T-helper 22 cell (primary cell): ENCODE measurements around the gene IPMK.
"Not testable (repeated sequence)": the region's sequence is repeated elsewhere in the genome, so short reads cannot be mapped to it uniquely, and the experiment has no call there.

Experiments used
- DNase-seq: peaks from one replicate; pipeline ENCODE4 v3.0.0-alpha.2; 2020; ENCODE audit warnings: low read depth

The IPMK gene

GRCh38 chr10:58220769-58221451 is 46.8 kb downstream of the IPMK start:
- no peak for DNase-seq

DNA sequence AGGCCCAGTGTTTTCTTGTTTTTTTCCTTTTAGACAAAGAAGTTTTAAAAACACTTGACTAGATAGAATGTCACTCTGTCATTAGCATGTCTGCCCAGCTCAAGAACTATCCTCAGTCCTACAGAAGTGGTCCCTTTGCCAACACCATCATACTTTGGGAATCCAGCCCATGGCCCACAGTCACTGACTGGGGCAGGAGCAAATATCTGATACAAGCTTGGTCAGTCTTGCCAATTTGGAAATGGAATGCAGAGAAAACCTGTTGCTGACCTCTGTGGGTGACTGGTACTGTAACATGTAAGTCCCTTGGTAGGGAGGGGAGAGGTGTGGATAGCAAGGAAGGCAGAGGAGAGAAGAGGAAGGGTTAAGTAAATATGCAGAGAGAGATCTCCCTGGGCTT is 47.8 kb downstream of the IPMK start:
- DNase-seq, result no peak

DNA sequence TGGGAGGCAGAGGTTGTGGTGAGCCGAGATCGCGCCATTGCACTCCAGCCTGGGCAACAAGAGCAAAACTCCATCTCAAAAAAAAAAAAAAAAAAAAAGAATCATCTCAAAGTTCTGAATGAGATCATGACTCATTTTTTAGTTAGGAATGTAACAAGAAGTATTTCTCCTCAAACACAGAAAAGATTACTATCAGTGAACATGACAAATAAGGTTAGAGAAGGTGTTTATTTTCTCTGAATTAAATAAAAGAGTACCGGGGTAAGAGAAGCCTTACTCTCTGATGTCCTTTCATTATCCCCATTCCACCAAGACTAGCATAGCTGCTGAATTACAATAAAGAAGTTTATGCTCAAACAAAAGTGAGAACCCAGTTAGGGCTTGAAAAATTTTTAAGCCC is 50.1 kb downstream of the IPMK start:
- DNase-seq, result no peak

DNA sequence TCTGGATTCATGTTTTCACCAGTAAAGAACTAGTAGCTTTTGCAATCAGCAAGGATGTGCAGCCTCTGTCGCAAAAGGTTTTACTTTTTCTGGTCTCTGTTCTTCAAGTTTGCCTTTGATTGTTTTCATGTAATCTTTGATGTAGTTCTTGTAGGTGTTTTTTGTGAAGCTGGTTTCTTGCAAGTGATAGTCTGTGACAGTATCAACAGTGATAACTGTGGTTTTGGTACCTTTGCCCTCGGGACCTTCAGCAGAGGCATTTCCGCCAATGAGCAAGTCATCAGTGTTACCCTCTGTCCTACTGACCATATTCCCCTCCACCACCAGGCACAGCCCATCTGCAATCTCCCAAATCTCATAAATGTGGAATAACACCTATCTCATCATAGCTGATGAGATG is 55.1 kb downstream of the IPMK start:
- DNase-seq, result no peak

DNA sequence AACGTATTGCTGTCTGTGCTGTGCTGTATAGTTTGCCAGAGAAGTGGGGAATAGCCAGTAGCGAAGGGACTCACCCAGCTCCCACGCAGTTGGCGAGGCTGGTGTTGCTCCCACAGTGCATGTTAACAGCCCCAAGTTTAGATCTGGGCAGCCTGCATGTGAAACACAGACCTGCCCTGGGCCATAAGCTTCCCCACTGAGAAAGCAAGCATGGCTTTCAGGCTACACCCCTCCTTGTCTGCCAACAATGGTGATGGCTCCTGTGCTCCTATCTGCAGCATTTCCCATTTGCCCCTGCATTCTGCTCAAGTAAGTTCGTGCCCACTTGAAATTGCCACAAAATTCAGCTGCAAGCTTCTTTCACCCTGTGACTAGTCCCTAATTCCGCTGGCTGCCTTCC is 57.5 kb downstream of the IPMK start:
- no peak for DNase-seq

DNA sequence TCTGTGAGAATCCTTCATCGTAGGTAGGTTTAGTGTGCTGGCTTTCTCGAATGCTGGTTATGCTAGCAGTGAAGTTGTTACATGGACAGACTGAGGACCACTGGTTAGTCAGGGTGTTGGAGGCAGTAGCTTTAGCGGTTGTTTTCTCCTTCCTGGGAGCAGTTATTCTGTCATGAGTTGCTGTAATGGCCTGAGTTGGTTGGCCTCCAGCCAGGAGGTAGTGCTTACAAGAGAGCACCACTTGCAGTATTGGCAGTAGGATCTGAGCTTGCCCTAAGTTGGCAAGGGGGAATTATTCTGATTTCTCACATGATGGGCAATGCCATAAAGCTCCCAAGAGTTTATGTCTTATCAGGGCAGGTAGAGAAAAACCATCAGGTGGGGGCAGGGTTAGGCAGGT is 58.0 kb downstream of the IPMK start:
- no peak for DNase-seq

GRCh38 chr10:58206251-58206650 is 61.4 kb downstream of the IPMK start:
- DNase-seq, result no peak

DNA sequence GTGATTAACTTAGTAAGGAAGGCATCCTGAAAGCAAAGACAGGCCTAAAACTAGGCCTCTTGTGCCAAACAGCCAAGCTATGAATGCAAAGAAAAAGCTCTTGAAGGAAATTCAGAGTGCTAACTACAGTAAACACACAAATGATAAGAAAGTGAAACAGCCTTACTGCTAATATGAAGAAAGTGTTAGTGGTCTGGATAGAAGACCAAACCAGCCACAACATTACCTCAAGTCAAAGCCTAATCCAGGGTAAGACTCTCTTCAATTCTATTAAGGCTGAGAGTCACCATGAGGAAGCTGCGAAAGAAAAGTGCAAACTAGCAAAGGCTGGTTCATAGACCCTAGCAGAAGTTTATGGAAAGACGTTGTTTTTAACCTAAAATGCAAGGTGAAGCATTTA is 66.0 kb downstream of the IPMK start:
- no peak for DNase-seq

DNA sequence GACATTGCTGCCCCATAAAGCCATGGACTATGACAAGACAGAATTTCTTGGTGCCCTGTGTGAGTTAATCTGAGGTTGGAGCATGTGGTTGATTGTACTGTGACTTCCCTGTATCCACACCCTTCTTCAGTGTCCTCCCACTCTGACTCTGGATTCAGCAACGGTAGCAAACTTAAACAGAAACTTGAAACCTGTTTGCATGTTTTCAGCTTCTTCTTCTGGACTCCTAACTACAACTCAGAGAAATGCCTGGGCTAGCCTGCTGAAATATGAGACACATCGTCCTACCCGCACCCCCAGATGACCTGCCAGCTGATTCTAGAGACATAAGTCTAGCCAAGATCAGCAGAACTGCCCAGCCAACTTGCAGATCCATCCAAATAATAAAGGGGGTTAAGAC is 78.4 kb downstream of the IPMK start:
- no peak for DNase-seq

DNA sequence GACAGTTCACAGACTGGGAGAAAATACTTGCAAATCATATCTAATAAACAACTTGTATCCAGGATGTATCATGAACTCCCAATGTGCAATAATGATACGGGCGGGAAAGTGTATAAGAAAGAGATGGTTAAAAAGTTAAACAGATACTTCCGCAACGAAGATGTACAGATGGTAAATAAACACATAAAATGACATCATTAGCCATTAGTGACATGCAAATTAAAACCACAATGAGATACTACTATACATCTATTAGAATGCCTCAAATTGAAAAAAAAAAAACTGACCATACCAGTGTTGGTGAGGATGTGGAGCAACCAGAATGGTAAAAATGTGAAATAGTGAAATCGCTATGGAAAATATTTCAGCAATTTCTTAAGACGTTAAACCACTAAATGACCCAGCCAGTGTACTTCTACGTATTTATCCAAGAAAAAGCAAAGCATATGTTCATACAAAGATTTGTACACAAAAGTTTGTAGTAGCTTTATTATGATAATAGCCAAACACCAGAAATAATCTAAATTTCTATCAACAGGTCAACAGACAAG is 83.5 kb downstream of the IPMK start:
- no peak for DNase-seq

DNA sequence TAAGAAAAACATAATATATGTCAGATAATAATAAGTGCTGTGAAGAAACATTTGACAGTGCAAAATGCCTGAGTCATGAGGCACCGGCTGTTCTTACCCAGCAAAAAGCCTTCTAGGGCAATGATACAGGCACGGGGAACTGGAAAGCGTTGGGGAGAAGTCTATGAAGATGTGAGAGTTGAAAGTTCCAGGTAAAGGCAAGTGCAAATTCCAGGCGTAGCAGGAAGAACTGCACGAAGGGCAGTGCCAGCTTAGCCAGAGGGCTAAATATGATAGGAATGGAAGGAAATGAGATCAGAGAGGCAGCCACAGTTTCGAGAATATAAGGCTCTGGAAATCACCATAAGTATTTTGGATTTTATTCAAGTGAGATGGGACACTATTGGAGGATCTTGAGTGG is 87.0 kb downstream of the IPMK start:
- no peak for DNase-seq

DNA sequence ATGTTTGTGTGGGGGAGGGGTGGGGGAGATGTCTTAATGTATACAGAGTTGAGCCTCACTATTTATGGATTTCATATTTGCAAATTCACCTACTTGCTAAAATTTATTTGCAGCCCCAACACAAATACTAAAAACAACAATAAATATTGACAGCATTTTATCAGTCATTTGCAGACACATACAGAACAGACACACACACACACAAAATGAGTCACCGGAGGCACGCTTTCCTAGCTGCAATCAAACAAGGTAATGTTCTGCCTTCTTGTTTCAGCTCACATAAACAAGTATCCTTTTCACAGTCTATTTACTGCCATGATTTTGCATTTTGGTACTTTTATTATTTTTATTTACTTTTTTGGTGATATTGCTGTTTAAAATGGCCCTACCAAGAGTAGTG is 88.5 kb downstream of the IPMK start:
- no peak for DNase-seq

DNA sequence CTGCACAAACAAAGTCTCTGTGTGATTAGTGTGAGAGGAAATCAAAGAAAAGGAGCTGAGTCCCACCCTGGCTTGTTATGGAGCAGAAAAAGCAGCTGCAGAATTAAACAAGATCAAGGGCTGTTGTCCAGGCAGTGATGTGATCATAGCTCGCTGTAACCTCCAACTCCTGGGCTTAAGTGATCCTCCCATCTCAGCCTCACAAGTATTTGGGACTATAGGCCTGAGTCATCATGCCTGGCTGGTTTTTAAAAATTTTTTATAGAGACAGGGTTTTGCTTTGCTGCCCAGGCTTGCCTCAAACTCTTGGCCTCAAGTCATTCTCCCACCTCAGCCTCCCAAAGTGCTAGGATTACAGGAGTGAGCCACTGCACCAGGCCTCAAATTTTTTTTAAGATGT is 88.9 kb downstream of the IPMK start:
- no peak for DNase-seq

DNA sequence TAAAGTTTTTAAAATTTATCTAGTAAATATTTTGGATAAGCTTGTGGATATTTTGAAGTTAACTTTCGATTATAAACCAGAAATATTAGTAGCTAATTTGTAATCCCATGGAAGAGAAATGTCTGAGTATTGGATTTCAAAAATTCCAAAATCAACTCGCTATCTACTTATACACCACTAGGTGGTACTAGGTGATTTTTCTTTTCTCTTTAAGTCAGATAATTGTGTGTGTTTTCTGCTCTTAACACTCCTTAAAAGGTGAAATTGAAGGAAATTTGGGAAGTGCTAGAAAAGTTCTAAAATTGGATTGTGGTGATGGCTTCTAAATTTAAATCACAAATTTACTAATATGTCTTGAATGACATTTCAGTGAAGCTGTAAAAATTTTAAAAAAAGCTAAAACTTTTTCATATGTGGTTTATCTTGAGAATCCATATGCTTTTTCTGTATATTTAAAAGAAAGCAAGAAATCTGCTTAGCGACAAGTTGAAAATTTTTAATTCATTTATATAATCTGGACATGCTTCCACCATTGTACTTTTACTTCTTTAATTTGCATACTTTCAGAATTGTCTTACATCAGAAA is 90.2 kb downstream of the IPMK start:
- DNase-seq, result no peak

DNA sequence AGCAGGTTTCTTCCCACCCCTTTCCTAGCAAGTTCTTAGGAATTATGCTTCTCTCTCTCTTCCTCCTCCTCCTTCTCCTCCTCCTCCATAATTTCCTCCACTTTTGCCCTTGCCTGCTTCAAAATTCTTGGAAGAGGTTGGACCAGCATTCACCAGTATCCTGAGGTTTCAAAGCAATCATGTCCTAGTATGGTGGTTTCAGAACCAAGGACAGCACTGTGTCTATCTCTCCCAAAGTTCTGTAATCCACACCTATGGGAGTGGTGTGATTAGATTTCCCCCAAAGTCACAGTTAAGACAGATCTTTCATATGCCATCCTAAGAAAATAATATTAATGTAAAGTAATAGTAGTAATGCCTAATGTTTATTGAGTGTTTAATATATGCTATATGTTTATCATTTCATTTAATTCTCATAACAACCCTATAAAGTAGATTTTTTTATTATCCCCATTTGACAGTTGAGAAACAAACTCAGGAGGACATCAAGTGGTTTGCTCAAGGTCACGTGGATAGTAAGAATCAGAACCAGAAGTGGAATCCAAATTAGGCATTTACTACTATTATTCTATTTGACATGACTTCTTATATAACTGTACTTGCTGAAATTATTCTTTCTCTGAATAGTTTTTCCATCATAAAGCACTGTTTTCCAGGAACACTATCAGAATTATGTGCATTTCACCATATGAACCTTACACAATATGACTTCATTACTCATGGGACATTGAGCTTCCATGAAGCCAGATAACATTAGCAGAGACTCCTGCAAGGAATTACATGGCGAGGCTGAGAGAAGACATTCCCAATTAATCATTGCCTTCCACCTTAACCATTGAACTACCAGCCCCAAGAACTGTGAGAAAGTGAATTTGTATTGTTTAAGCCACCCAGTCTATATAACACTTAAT is 91.4 kb downstream of the IPMK start:
- no peak for DNase-seq

GRCh38 chr10:58174831-58175230 is 92.9 kb downstream of the IPMK start:
- DNase-seq, result no peak

DNA sequence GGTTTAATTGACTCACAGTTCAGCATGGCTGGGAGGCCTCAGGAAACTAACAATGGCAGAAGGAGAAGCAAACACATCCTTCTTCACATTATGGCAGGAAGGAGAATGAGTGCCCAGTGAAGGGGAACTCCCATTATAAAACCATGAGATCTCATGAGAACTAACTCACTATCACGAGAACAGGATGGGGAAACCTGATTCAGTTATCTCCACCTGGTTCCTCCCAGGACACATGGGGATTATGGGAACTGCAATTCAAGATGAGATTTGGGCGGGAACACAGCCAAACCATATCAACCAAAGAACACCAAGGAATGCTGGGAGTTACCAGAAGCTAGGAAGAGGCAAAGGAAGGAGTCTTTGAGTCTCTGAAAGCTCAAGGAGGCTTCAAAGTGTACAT is 94.3 kb downstream of the IPMK start:
- no peak for DNase-seq

DNA sequence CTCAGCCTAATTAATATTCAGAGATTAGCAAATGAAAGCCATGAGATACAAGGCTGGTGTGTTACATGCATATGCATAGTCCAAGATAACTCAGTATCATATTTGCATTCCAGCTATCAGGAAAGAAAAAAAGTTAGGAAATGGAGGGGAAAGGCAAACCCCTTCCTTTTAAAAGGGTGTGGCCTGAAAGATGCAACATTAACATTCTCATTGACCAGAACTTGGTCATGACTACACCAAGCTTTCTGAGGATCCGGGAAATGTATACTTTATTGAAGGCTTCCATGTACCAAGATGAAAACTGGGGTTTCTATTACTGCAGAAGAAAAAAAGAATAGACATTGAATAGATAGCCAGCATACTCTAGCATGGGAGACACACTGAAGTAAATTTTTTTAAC is 96.5 kb downstream of the IPMK start:
- DNase-seq, result no peak

- no peak for DNase-seq
Measured at GRCh38 chr10:58164517-58164916, 103.2 kb downstream of the IPMK start.

GRCh38 chr10:58158806-58159205 is 108.9 kb downstream of the IPMK start:
- DNase-seq, result no peak

- DNase-seq, result no peak
Measured at GRCh38 chr10:58157076-58157766, 110.5 kb downstream of the IPMK start.

DNA sequence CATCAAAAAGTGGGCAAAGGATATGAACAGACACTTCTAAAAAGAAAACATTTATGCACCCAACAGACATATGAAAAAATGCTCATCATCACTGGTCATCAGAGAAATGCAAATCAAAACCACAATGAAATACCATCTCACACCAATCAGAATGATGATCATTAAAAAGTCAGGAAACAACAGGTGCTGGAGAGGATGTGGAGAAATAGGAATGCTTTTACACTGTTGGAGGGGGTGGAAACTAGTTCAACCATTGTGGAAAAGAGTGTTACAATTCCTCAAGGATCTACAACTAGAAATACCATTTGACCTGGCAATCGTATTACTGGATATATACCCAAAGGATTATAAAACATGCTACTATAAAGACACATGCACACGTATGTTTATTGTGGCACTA is 111.8 kb downstream of the IPMK start:
- DNase-seq, result not testable (repeated sequence)
